ENCODE results near the gene SHKBP1. TPM values are rescaled to one million over a fixed set of nuclear protein-coding genes. Genes with fewer than 3 reads are reported as not detected.
"Not testable (repeated sequence)": the region's sequence is repeated elsewhere in the genome, so short reads cannot be mapped to it uniquely, and the experiment has no call there.

SHKBP1 gene
- total RNA-seq, 1 donor from 2014 or later: 14.8 TPM

GRCh38 chr19:40560092-40560507 lies 16.6 kb upstream of the SHKBP1 start:
- intact Hi-C loops (cut with micrococcal nuclease): no loop called here
- H3K4me1 ChIP-seq: no peaks in the 10 kb centered on the region
- H3K9me3 ChIP-seq (replicated peaks): no peaks in the 10 kb centered on the region
- H3K27ac ChIP-seq (replicated peaks): no peak overlapping the region
- H3K36me3 ChIP-seq: no peaks in the 10 kb centered on the region
- H3K27me3 ChIP-seq (ENCODE audit: low read depth): peaks cover 66% of the 10 kb centered on the region
- H3K4me3 ChIP-seq: no peak overlapping the region
- no peak for TF ChIP-seq CTCF (IDR thresholded peaks at IDR 0.05; ENCODE audit: borderline replicate concordance)
- no peak for DNase-seq

GRCh38 chr19:40561947-40562346 lies 14.7 kb upstream of the SHKBP1 start:
- no peaks in the 10 kb centered on the region for H3K4me1 ChIP-seq
- no peak for TF ChIP-seq CTCF (IDR thresholded peaks at IDR 0.05; ENCODE audit: borderline replicate concordance)
- H3K27me3 ChIP-seq (ENCODE audit: low read depth): peaks cover 82% of the 10 kb centered on the region
- intact Hi-C loops (cut with micrococcal nuclease): no loop called here
- no peaks in the 10 kb centered on the region for H3K9me3 ChIP-seq (replicated peaks)
- H3K4me3 ChIP-seq: no peak overlapping the region
- no peak for DNase-seq
- no peak overlapping the region for H3K27ac ChIP-seq (replicated peaks)
- H3K36me3 ChIP-seq: no peaks in the 10 kb centered on the region

GRCh38 chr19:40564535-40564934 lies 12.1 kb upstream of the SHKBP1 start:
- H3K36me3 ChIP-seq; H3K4me3 ChIP-seq; H3K9me3 ChIP-seq (replicated peaks); intact Hi-C loops (cut with micrococcal nuclease); H3K27ac ChIP-seq (replicated peaks); H3K4me1 ChIP-seq; DNase-seq: not testable (repeated sequence)
- peaks cover 93% of the 10 kb centered on the region for H3K27me3 ChIP-seq (ENCODE audit: low read depth)

- H3K4me3 ChIP-seq: no peak overlapping the region
- H3K9me3 ChIP-seq (replicated peaks): no peaks in the 10 kb centered on the region
- H3K27me3 ChIP-seq (ENCODE audit: low read depth): peaks cover 85% of the 10 kb centered on the region
- H3K36me3 ChIP-seq: no peaks in the 10 kb centered on the region
- H3K4me1 ChIP-seq: peaks cover 14% of the 10 kb centered on the region
- TF ChIP-seq CTCF (IDR thresholded peaks at IDR 0.05; ENCODE audit: borderline replicate concordance): no peak
- intact Hi-C loops (cut with micrococcal nuclease): no loop called here
- H3K27ac ChIP-seq (replicated peaks): no peak overlapping the region
- DNase-seq: no peak
These were observed 11.3 kb upstream of the SHKBP1 start for GRCh38 chr19:40565355-40565754.

- DNase-seq: no peak
- H3K4me1 ChIP-seq: peaks cover 14% of the 10 kb centered on the region
- H3K27ac ChIP-seq (replicated peaks): no peak overlapping the region
- H3K27me3 ChIP-seq (ENCODE audit: low read depth): peaks cover 79% of the 10 kb centered on the region
- intact Hi-C loops (cut with micrococcal nuclease): no loop called here
- H3K9me3 ChIP-seq (replicated peaks): no peaks in the 10 kb centered on the region
- TF ChIP-seq CTCF (IDR thresholded peaks at IDR 0.05; ENCODE audit: borderline replicate concordance): no peak
- H3K36me3 ChIP-seq: no peaks in the 10 kb centered on the region
- no peak overlapping the region for H3K4me3 ChIP-seq
These were observed 10.7 kb upstream of the SHKBP1 start for GRCh38 chr19:40565910-40566495.

- peaks cover 67% of the 10 kb centered on the region for H3K27me3 ChIP-seq (ENCODE audit: low read depth)
These were observed 9.5 kb upstream of the SHKBP1 start for GRCh38 chr19:40567040-40567749.

More at GRCh38 chr19:40567040-40567749, 9.5 kb upstream of the SHKBP1 start:
- H3K9me3 ChIP-seq (replicated peaks): no peaks in the 10 kb centered on the region
- H3K4me3 ChIP-seq: peak overlapping the region; percentile 52
- no peaks in the 10 kb centered on the region for H3K36me3 ChIP-seq
- intact Hi-C loops (cut with micrococcal nuclease): no loop called here
- no peak for DNase-seq
- no peak for TF ChIP-seq CTCF (IDR thresholded peaks at IDR 0.05; ENCODE audit: borderline replicate concordance)
- no peak overlapping the region for H3K27ac ChIP-seq (replicated peaks)
- peaks cover 14% of the 10 kb centered on the region for H3K4me1 ChIP-seq
